GM19025 (cell line): Measurements from ENCODE around the gene PCDHB9.
"Not testable (repeated sequence)": the region's sequence is repeated elsewhere in the genome, so short reads cannot be mapped to it uniquely, and the experiment has no call there.

Experiments used
- ATAC-seq: cut with Tn5 transposase; IDR thresholded peaks from one replicate; pipeline ENCODE4 v1.9.1; 2021; ENCODE audit warnings: mild to moderate bottlenecking, low read depth, moderate library complexity; ENCODE audit not compliant: unreplicated experiment

PCDHB9 gene

GRCh38 chr5:141184117-141184855 lies 2.7 kb upstream of the PCDHB9 start:
- not testable (repeated sequence) for ATAC-seq

- ATAC-seq = not testable (repeated sequence)
Observed at GRCh38 chr5:141188682-141189081, 1.7 kb downstream of the PCDHB9 start.

- ATAC-seq = not testable (repeated sequence)
Observed at GRCh38 chr5:141189131-141189530, 2.2 kb downstream of the PCDHB9 start.

- ATAC-seq = no peak
Observed at GRCh38 chr5:141192110-141192725, 5.3 kb downstream of the PCDHB9 start, which contains the start of gene PCDHB10. Gene PCDHB10 (plus strand): TSS chr5:141192353. CDS start chr5:141192553, 200 bp downstream.

- ATAC-seq = not testable (repeated sequence)
Observed at GRCh38 chr5:141194332-141194731, 7.4 kb downstream of the PCDHB9 start.

GRCh38 chr5:141196363-141196762 lies 9.4 kb downstream of the PCDHB9 start:
- no peak for ATAC-seq

GRCh38 chr5:141199359-141200235 lies 12.6 kb downstream of the PCDHB9 start, which contains the start of gene PCDHB11:
Gene PCDHB11 (plus strand): TSS chr5:141199627. CDS start chr5:141199775, 148 bp downstream.
- ATAC-seq = no peak

- ATAC-seq = not testable (repeated sequence)
Observed at GRCh38 chr5:141201126-141201525, 14.2 kb downstream of the PCDHB9 start.

- not testable (repeated sequence) for ATAC-seq
Observed at GRCh38 chr5:141201646-141202045, 14.7 kb downstream of the PCDHB9 start.

GRCh38 chr5:141208478-141208877 lies 21.5 kb downstream of the PCDHB9 start, which contains the start of gene PCDHB12:
Gene PCDHB12 (plus strand): TSS chr5:141208719. CDS start chr5:141208908, 189 bp downstream.
- ATAC-seq = no peak

- ATAC-seq = not testable (repeated sequence)
Observed at GRCh38 chr5:141210281-141210680, 23.3 kb downstream of the PCDHB9 start.

- not testable (repeated sequence) for ATAC-seq
Observed at GRCh38 chr5:141210849-141211248, 23.9 kb downstream of the PCDHB9 start.

GRCh38 chr5:141213656-141214339 lies 26.8 kb downstream of the PCDHB9 start, which contains the start of gene PCDHB13:
Gene PCDHB13 (plus strand): TSS chr5:141213919. CDS start chr5:141214124, 205 bp downstream.
- ATAC-seq = not testable (repeated sequence)

GRCh38 chr5:141214583-141214982 lies 27.6 kb downstream of the PCDHB9 start:
- ATAC-seq = not testable (repeated sequence)

- ATAC-seq = not testable (repeated sequence)
Observed at GRCh38 chr5:141215504-141215903, 28.5 kb downstream of the PCDHB9 start.

GRCh38 chr5:141216035-141216434 lies 29.1 kb downstream of the PCDHB9 start:
- ATAC-seq = not testable (repeated sequence)

GRCh38 chr5:141223112-141223783 lies 36.3 kb downstream of the PCDHB9 start, which contains the start of gene PCDHB14:
Gene PCDHB14 (plus strand): TSS chr5:141223343. CDS start chr5:141223506, 163 bp downstream.
- ATAC-seq = no peak

- not testable (repeated sequence) for ATAC-seq
Observed at GRCh38 chr5:141224844-141225243, 37.9 kb downstream of the PCDHB9 start.

- ATAC-seq = not testable (repeated sequence)
Observed at GRCh38 chr5:141225421-141225820, 38.5 kb downstream of the PCDHB9 start.
